ENCODE results near the gene SLC5A12. TPM values are rescaled to one million over a fixed set of nuclear protein-coding genes. Genes with fewer than 3 reads are reported as not detected.

The SLC5A12 gene
- total and polyA plus RNA-seq, 2 donors from 2014 or later: 0.94 to 227 TPM

- TF ChIP-seq CTCF (IDR thresholded peaks at IDR 0.05; ENCODE audit: borderline replicate concordance, extremely low read depth, insufficient read depth): no peak
Observed at GRCh38 chr11:26726960-26727359, 5.1 kb upstream of the SLC5A12 start.

GRCh38 chr11:26719998-26720397 lies 1.9 kb downstream of the SLC5A12 start:
- FAIRE-seq: no peak
- no peak for DNase-seq
- no peak for TF ChIP-seq CTCF (IDR thresholded peaks at IDR 0.05; ENCODE audit: borderline replicate concordance, extremely low read depth, insufficient read depth)
- peak overlapping the region; percentile 23 to 36 for H3K27ac ChIP-seq (ENCODE audit: low read depth in 2 of 2, low read length in 2 of 2)
- peak overlapping the region in 1 of 3 donors; percentile 42 for H3K9ac ChIP-seq (ENCODE audit: low read length in 3 of 3)
- no peaks in the 10 kb centered on the region for H3K27me3 ChIP-seq (ENCODE audit: control insufficient read depth, insufficient read depth, low read length)
- no peaks in the 10 kb centered on the region for H3K9me3 ChIP-seq (ENCODE audit: control insufficient read depth in 2 of 3, insufficient read depth in 1 of 3, low read length in 3 of 3)
- intact Hi-C loops (cut with DNase I): no loop called here
- H3K4me3 ChIP-seq (ENCODE audit: low read length in 3 of 3): peak overlapping the region in 2 of 3 donors; percentile 67 to 69
- H3K4me1 ChIP-seq (ENCODE audit: control insufficient read depth in 2 of 3, insufficient read depth in 2 of 3, low read depth in 1 of 3, low read length in 3 of 3): peaks cover 0 to 7% (median 0%) of the 10 kb centered on the region in 3 donors
- H3K36me3 ChIP-seq (ENCODE audit: control insufficient read depth in 2 of 3, insufficient read depth in 3 of 3, low read length in 3 of 3): no peaks in the 10 kb centered on the region

More at GRCh38 chr11:26726960-26727359, 5.1 kb upstream of the SLC5A12 start:
- H3K36me3 ChIP-seq (ENCODE audit: control insufficient read depth in 2 of 3, insufficient read depth in 3 of 3, low read length in 3 of 3): no peaks in the 10 kb centered on the region
- H3K27ac ChIP-seq (ENCODE audit: low read depth in 2 of 2, low read length in 2 of 2): no peak overlapping the region
- DNase-seq (peak in 1 of 5 donors; percentile 28), FAIRE-seq (no peak)
- intact Hi-C loops (cut with DNase I): no loop called here
- no peak overlapping the region for H3K9ac ChIP-seq (ENCODE audit: low read length in 3 of 3)
- H3K27me3 ChIP-seq (ENCODE audit: control insufficient read depth, insufficient read depth, low read length): no peaks in the 10 kb centered on the region
- H3K4me1 ChIP-seq (ENCODE audit: control insufficient read depth in 2 of 3, insufficient read depth in 2 of 3, low read depth in 1 of 3, low read length in 3 of 3): peaks cover 0 to 21% (median 0%) of the 10 kb centered on the region in 3 donors
- no peaks in the 10 kb centered on the region for H3K9me3 ChIP-seq (ENCODE audit: control insufficient read depth in 2 of 3, insufficient read depth in 1 of 3, low read length in 3 of 3)
- H3K4me3 ChIP-seq (ENCODE audit: low read length in 3 of 3): no peak overlapping the region

- no peaks in the 10 kb centered on the region for H3K36me3 ChIP-seq (ENCODE audit: control insufficient read depth in 2 of 3, insufficient read depth in 3 of 3, low read length in 3 of 3)
- peak overlapping the region; percentile 23 to 69 (median 67) for H3K4me3 ChIP-seq (ENCODE audit: low read length in 3 of 3)
- no peak for TF ChIP-seq CTCF (IDR thresholded peaks at IDR 0.05; ENCODE audit: borderline replicate concordance, extremely low read depth, insufficient read depth)
- peak overlapping the region; percentile 36 to 41 for H3K27ac ChIP-seq (ENCODE audit: low read depth in 2 of 2, low read length in 2 of 2)
- no peak for FAIRE-seq
- no peaks in the 10 kb centered on the region for H3K27me3 ChIP-seq (ENCODE audit: control insufficient read depth, insufficient read depth, low read length)
- H3K9ac ChIP-seq (ENCODE audit: low read length in 3 of 3): peak overlapping the region in 1 of 3 donors; percentile 42
- no peak for DNase-seq
- H3K4me1 ChIP-seq (ENCODE audit: control insufficient read depth in 2 of 3, insufficient read depth in 2 of 3, low read depth in 1 of 3, low read length in 3 of 3): peaks cover 0 to 7% (median 0%) of the 10 kb centered on the region in 3 donors
- no peaks in the 10 kb centered on the region for H3K9me3 ChIP-seq (ENCODE audit: control insufficient read depth in 2 of 3, insufficient read depth in 1 of 3, low read length in 3 of 3)
- intact Hi-C loops (cut with DNase I): no loop called here
Observed at GRCh38 chr11:26719289-26719973, 2.4 kb downstream of the SLC5A12 start.
